ENCODE data around the gene EPHX1. TPM values are rescaled to one million over a fixed set of nuclear protein-coding genes. Genes with fewer than 3 reads are reported as not detected.

Gene EPHX1
- total and polyA plus RNA-seq, 2 of the 8 experiments (the other 6 are each of a cell fraction or from before 2014, with no cell fraction given), result 45.3 to 79.1 TPM

DNA sequence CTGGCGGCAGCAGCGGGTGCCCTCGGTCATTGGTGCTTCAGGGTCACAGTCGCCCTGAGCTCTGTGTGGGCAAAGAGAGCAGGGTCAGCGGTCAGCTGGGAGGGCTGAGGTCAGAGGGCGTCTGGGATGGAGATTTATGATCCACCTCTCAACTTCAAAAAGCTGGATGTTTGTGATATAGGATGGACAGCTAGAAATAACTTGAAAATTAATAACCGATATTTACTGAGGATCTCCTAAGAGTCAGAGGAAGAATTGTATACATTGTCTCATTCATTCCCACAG is 77.0 kb downstream of the EPHX1 start:
- Histone ChIP-seq H3K9me3 (ENCODE audit: insufficient read depth in 2 of 2, low read depth in 1 of 2, low read length in 1 of 2) (no peaks in the 10 kb centered on the region), H2AK5ac (ENCODE audit: low read depth, low read length) (no peak overlapping the region), H3K9ac (replicated peaks in 1 of 4; ENCODE audit: extremely low read depth in 1 of 4, low read depth in 3 of 4, low read length in 3 of 4) (no peak overlapping the region), H2BK15ac (ENCODE audit: low read length) (no peak overlapping the region), H3K4me2 (ENCODE audit: insufficient read depth in 1 of 2, low read depth in 2 of 2, low read length in 2 of 2) (peak overlapping the region; percentile 50 to 56; a peak in 2 of 4 replicates), H2BK20ac (ENCODE audit: low read length) (no peak overlapping the region), H2AFZ (ENCODE audit: low read length) (no peak overlapping the region), H4K5ac (ENCODE audit: insufficient read length, low read depth, low read length) (no peak overlapping the region), H3K56ac (replicated peaks; ENCODE audit: insufficient read length, low read depth, low read length) (no peak overlapping the region), H3K27me3 (replicated peaks in 1 of 4; ENCODE audit: control insufficient read depth in 3 of 4, extremely low read depth in 1 of 4, insufficient read depth in 3 of 4, low read length in 3 of 4) (peaks cover 0 to 24% (median 12%) of the 10 kb centered on the region in 4 experiments; a peak in 5 of 7 replicates), H4K20me1 (replicated peaks in 1 of 2; ENCODE audit: control insufficient read depth in 1 of 2, insufficient read depth in 2 of 2, low read length in 2 of 2) (no peaks in the 10 kb centered on the region), H3K4me1 (replicated peaks in 1 of 4; ENCODE audit: control insufficient read depth in 3 of 4, insufficient read depth in 4 of 4, low read length in 3 of 4) (peaks cover 10 to 34% (median 23%) of the 10 kb centered on the region in 4 experiments), H3K18ac (ENCODE audit: extremely low read depth, low read length) (no peak overlapping the region), H3K79me2 (ENCODE audit: control insufficient read depth in 1 of 2, insufficient read depth in 2 of 2, low read length in 2 of 2) (no peaks in the 10 kb centered on the region), H2BK5ac (ENCODE audit: low read depth, low read length) (no peak overlapping the region), H3K4me3 (ENCODE audit: extremely low read depth in 1 of 4, insufficient read depth in 2 of 4, low read depth in 3 of 4, low read length in 4 of 4) (peak overlapping the region in 1 of 4 experiments; percentile 41; a peak in 1 of 8 replicates), H3K4ac (replicated peaks; ENCODE audit: insufficient read length, low read depth, low read length) (no peak overlapping the region), H3K14ac (ENCODE audit: insufficient read length) (no peak overlapping the region), H3K36me3 (ENCODE audit: control insufficient read depth in 2 of 4, insufficient read depth in 4 of 4, low read length in 3 of 4) (no peaks in the 10 kb centered on the region), H3K23ac (ENCODE audit: insufficient read length) (no peak overlapping the region), H3K79me1 (ENCODE audit: low read depth, low read length) (no peaks in the 10 kb centered on the region), H2BK12ac (ENCODE audit: low read depth, low read length) (no peak overlapping the region), H4K91ac (replicated peaks; ENCODE audit: insufficient read length, low read length) (no peak overlapping the region), H2BK120ac (replicated peaks; ENCODE audit: low read depth, low read length) (no peak overlapping the region), H3K23me2 (ENCODE audit: low read depth, low read length) (peaks cover 9% of the 10 kb centered on the region; the same call in 1 of the 2 replicates), H4K8ac (ENCODE audit: extremely low read depth, insufficient read depth, low read length) (no peak overlapping the region), H3K27ac (ENCODE audit: low read depth, low read length) (no peak overlapping the region)
- WGBS, 2 experiments (ENCODE audit: extremely low coverage in 1 of 2, insufficient coverage in 1 of 2, insufficient read length in 1 of 2, insufficient replicate concordance in 2 of 2, low coverage in 1 of 2, low lambda C conversion rate in 2 of 2, missing lambda C conversion rate in 1 of 2), result 93% methylated on average over 7 of the region's 7 CpGs; no CpG with 5 or more reads in 1 of the 2 experiments
- no peak for FAIRE-seq
- CTCF ChIA-PET (ENCODE audit: partially characterized antibody), result interaction anchor here (0.8 to 21.3 kb wide), 5 partner anchors 9 to 42 kb away, joined by 3 to 406 read pairs (median 6); no protein-coding TSS in a partner anchor
- POLR2A ChIA-PET (ENCODE audit: partially characterized antibody), result interaction anchor here (0.6 to 2.8 kb wide), 2 partner anchors 12 to 31 kb away, joined by 4 to 7 read pairs; no protein-coding TSS in a partner anchor
- DNase-seq (ENCODE audit: low read depth in 1 of 2, low spot score in 2 of 2), result no peak
- TF ChIP-seq SP4 (IDR thresholded peaks at IDR 0.05; ENCODE audit: low read length) (no peak), EZH2 (IDR thresholded peaks at IDR 0.05; ENCODE audit: low read depth, low read length, severe bottlenecking) (no peak), BCL11A (IDR thresholded peaks at IDR 0.05; ENCODE audit: low read depth in 2 of 2, low read length in 2 of 2) (no peak), CTBP2 (IDR thresholded peaks at IDR 0.05; ENCODE audit: borderline replicate concordance, insufficient read depth, insufficient read length, low read length) (no peak), BRCA1 (IDR thresholded peaks at IDR 0.05; ENCODE audit: low read depth, low read length) (no peak), JUND (IDR thresholded peaks at IDR 0.05; ENCODE audit: low read length) (no peak), BACH1 (IDR thresholded peaks at IDR 0.05; ENCODE audit: low read length) (no peak), MAFK (IDR thresholded peaks at IDR 0.05; ENCODE audit: low read depth, low read length) (no peak), CREB1 (IDR thresholded peaks at IDR 0.05) (no peak), CHD1 (IDR thresholded peaks at IDR 0.05; ENCODE audit: low read depth, low read length) (no peak), RXRA (IDR thresholded peaks at IDR 0.05; ENCODE audit: insufficient read depth, low read depth, low read length) (no peak), KDM5A (IDR thresholded peaks at IDR 0.05; ENCODE audit: low read length) (no peak), CEBPB (IDR thresholded peaks at IDR 0.05; ENCODE audit: low read depth, low read length) (no peak), ZNF274 (IDR thresholded peaks at IDR 0.05; ENCODE audit: borderline replicate concordance, extremely low read depth, low read length) (no peak), FOSL1 (IDR thresholded peaks at IDR 0.05; ENCODE audit: insufficient read depth, low read depth, low read length) (no peak), POLR2AphosphoS5 (IDR thresholded peaks at IDR 0.05; ENCODE audit: low read depth, low read length) (no peak), ASH2L (IDR thresholded peaks at IDR 0.05; ENCODE audit: low read length) (no peak)
